Fibroblast of mammary gland (primary cell): ENCODE data around the gene EXOSC1.
A peak's percentile ranks its signal among the peaks of the same experiment; 100 is the strongest.

Experiments used
- DNase-seq: peaks from one replicate; pipeline ENCODE4 v3.0.0-alpha.2; 2010; ENCODE audit warnings: low read depth
- H3K4me3 ChIP-seq: 2 replicates; pipeline ENCODE4 v1.5.1; 2011; ENCODE audit warnings: low read depth, mild to moderate bottlenecking, low read length, moderate library complexity; ENCODE audit not compliant: control insufficient read depth
- TF ChIP-seq, protein P1 (sequence below): conservative IDR thresholded peaks from 2 replicates; pipeline ENCODE4 v1.5.1; 2011; ENCODE audit warnings: low read depth, low read length, inconsistent platforms; ENCODE audit not compliant: control insufficient read depth, insufficient read depth

Gene EXOSC1

GRCh38 chr10:97445722-97446639, at the start of gene EXOSC1, which contains the start of gene ZDHHC16:
Gene EXOSC1 (minus strand): TSS chr10:97446006. CDS start chr10:97445985, 21 bp downstream.
Gene ZDHHC16 (plus strand): TSS chr10:97446175. CDS start chr10:97451676, 5,501 bp downstream.
- peak within 1 kb of the TSS; percentile 93 for H3K4me3 ChIP-seq
- TF ChIP-seq, protein P1, sequence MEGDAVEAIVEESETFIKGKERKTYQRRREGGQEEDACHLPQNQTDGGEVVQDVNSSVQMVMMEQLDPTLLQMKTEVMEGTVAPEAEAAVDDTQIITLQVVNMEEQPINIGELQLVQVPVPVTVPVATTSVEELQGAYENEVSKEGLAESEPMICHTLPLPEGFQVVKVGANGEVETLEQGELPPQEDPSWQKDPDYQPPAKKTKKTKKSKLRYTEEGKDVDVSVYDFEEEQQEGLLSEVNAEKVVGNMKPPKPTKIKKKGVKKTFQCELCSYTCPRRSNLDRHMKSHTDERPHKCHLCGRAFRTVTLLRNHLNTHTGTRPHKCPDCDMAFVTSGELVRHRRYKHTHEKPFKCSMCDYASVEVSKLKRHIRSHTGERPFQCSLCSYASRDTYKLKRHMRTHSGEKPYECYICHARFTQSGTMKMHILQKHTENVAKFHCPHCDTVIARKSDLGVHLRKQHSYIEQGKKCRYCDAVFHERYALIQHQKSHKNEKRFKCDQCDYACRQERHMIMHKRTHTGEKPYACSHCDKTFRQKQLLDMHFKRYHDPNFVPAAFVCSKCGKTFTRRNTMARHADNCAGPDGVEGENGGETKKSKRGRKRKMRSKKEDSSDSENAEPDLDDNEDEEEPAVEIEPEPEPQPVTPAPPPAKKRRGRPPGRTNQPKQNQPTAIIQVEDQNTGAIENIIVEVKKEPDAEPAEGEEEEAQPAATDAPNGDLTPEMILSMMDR, result no peak

GRCh38 chr10:97494863-97495506, 49.2 kb upstream of the EXOSC1 start:
- TF ChIP-seq, protein P1, result no peak
- H3K4me3 ChIP-seq, result no peak overlapping the region
- peak; percentile 86 for DNase-seq

More at GRCh38 chr10:97445722-97446639, at the start of gene EXOSC1, which contains the start of gene ZDHHC16:
- peak; percentile 95 for DNase-seq

- no peak overlapping the region for H3K4me3 ChIP-seq
- DNase-seq, result peak; percentile 36
- TF ChIP-seq, protein P1, result no peak
Measured at GRCh38 chr10:97494151-97494550, 48.3 kb upstream of the EXOSC1 start.

DNA sequence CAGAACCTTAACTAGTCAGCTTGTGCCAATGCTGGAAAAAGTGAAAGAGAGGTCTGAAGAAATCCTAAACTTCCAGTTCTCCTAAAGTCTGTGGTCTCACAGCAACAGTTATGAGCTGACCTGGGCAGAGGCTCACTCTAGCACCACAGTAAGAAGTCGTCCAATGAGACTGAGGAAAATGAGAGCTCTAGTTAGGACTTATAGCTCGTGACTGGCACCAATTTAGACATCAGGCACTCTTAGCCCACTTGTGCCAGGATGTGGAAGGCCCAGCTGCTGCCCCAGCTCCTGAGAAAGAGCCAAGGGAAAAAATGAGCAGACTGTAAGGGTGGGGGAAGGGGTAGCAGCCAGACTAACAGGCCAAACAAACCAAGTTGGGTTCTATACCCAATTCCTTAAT, 44.8 kb upstream of the EXOSC1 start:
- TF ChIP-seq, protein P1, result no peak
- DNase-seq, result no peak
- no peak overlapping the region for H3K4me3 ChIP-seq

DNA sequence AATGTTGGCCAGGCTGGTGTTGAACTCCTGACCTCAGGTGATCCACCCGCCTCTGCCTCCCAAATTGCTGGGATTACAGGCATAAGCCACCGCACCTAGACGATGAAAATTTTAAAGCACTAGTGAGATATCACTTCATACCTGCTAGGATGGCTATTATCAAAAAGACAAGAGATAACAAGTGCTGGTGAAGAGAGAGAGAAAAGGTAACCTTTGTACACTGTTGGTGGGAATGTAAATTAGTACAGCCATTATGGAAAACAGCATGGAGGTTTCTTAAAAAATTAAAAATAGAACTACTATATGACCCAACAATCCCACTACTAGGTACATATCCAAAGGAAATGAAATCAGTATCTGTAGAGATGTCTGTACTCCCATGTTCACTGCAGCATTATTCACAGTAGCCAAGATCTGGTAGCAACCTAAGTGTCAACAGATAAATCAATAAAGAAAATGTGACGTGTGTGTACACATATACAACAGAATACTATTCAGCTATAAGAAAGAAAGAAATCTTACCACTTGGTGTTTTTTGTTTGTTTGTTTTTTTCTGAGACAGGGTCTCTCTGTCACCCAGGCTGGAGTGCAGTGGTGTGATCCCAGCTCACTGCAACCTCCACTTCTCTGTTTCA, 40.0 kb upstream of the EXOSC1 start:
- no peak overlapping the region for H3K4me3 ChIP-seq
- no peak for DNase-seq
- TF ChIP-seq, protein P1, result no peak

DNA sequence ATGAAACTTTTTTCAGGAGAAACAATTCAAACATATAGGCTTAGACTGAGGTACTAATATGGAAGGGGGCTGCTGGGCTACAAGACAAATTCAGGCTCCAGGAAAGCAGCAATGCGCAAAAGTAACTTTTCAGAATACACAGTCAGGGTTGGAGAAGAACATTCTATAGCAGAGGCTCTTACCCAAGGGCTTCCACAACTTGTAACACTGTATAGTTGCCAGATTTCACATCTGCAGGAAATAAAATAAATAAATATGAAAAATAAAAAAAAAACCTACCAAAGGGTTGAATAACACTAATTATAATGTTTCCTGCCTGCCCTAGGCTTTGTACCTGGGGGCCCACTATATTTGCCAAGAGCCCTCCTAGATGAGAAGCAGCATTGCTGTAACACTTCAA, 38.1 kb upstream of the EXOSC1 start:
- peak; percentile 21 for DNase-seq
- H3K4me3 ChIP-seq, result no peak overlapping the region
- TF ChIP-seq, protein P1, result no peak
